Cerebellar nuclear complex (tissue), 1 donor: ENCODE measurements around the gene ATRN.

Source experiments
- DNase-seq, 2 experiments: peaks; one replicate each; lab custom pipeline; 2025; lab: John Stamatoyannopoulos, UW

Gene ATRN

DNA sequence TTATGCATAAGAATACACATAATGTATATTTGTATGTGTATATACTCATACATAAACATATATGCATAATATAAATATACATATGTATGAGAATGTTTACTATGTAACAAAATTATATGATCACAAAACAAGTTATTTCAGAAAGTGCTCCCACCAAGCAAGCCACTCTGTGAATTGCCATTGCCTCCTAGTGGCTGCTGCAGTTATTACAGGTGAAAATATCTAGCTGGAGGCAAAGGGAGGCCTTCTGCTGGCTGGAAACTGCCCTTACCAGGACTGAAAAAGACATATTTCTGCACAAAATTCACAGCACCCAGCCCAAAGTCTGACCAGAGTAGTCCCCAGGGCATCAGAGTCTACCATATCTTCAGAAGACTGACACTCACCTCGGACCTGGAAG is 225.4 kb downstream of the ATRN start:
- DNase-seq: no peak

- DNase-seq: no peak
Measured at GRCh38 chr20:3696745-3697587, 226.1 kb downstream of the ATRN start.

GRCh38 chr20:3697588-3698305 is 226.9 kb downstream of the ATRN start:
- DNase-seq: no peak

DNA sequence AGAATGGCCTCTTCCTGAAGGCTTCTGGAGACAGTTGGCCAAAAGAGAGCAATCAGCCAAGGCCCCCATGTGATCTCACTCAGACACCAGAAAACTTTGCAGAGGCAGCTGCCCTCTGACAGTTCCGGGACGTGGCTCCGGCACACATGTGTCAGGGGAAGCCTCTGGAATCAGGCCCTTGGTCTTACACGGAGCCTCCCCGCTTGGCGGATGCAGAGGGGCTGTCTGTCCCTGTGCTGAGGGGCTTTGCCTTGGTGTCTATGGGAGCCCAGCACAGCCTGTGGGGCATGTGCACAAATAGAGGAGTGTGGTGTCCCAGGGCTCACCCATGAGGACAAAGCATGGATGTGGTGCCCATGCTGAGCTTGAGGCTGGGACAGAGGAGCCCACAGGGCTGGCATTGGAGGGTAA is 227.8 kb downstream of the ATRN start:
- no peak for DNase-seq

GRCh38 chr20:3699037-3699436 is 228.2 kb downstream of the ATRN start:
- no peak for DNase-seq
